BLaER1 (cell line): Measurements from ENCODE around the gene HOXC11.

ENCODE experiments used
- H3K27ac ChIP-seq: shearing (Covaris generic); formaldehyde crosslinking; 2 replicates; pipeline ENCODE4 v1.8.1; 2022
- H3K27me3 ChIP-seq: shearing (Covaris generic); formaldehyde crosslinking; 2 replicates; pipeline ENCODE4 v1.8.1; 2022
- H3K36me3 ChIP-seq: shearing (Covaris generic); formaldehyde crosslinking; 2 replicates; pipeline ENCODE4 v1.8.1; 2022
- H3K4me1 ChIP-seq: shearing (Covaris generic); formaldehyde crosslinking; 2 replicates; pipeline ENCODE4 v1.8.1; 2022
- H3K4me2 ChIP-seq: shearing (Covaris generic); formaldehyde crosslinking; 2 replicates; pipeline ENCODE4 v1.8.1; 2022
- H3K4me3 ChIP-seq: shearing (Covaris generic); formaldehyde crosslinking; 2 replicates; pipeline ENCODE4 v1.8.1; 2022
- H3K9ac ChIP-seq: shearing (Covaris generic); formaldehyde crosslinking; 2 replicates; pipeline ENCODE4 v1.8.1; 2022
- H3K9me3 ChIP-seq: shearing (Covaris generic); formaldehyde crosslinking; 2 replicates; pipeline ENCODE4 v1.8.1; 2022
- H4K20me1 ChIP-seq: shearing (Covaris generic); formaldehyde crosslinking; 2 replicates; pipeline ENCODE4 v1.8.1; 2022
- Cebpa-rat ChIP-seq: shearing (Covaris generic); IDR thresholded peaks from 2 replicates; pipeline ENCODE4 v1.8.1; 2022

Gene HOXC11

DNA sequence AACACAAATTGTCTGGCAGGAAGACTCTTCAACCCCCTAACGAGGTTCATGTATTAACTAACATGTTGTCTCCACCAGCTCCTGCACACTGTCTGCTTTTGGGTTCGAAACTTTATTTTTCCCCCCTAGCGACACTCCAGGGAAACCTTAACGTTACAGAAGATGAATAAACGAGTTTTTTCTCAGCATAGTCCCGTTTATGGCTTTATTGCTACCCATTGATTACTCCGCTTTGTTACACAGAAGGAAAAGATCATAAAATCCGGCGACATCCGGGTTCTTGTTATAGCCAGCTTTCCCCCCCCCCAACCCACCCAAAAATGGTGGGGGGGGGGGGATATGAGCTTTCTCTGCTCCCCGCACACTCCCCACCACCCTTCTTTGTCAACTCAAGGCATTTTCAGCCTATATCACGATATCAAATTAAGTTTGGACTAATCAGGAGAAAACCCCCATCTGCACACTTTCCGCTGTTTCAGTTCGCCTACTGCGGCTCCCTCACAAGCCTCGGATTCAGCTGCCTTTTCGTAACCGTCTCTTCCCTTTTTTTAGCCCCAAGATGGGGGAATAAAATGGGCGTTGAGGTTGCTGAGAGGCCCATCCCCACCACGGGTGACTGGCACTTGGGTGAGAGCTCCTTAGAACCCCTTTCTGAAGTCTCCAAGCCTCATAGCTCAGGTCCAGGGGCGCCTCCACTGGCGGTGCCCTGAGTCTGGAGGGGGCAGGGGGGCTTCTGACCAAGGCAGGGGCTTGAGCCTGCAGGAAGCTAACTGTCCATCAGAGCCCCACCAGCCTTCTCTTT, 53.9 kb downstream of the HOXC11 start:
- H3K36me3 ChIP-seq = no peaks in the 10 kb centered on the region
- no peaks in the 10 kb centered on the region for H3K4me1 ChIP-seq
- TF ChIP-seq Cebpa-rat = no peak
- peaks cover 9% of the 10 kb centered on the region for H3K9me3 ChIP-seq
- no peak overlapping the region for H3K9ac ChIP-seq
- H3K4me3 ChIP-seq = no peak overlapping the region
- H3K4me2 ChIP-seq = no peak overlapping the region
- H3K27ac ChIP-seq = no peak overlapping the region
- H4K20me1 ChIP-seq = peaks cover 97% of the 10 kb centered on the region
- H3K27me3 ChIP-seq = peaks cover 100% of the 10 kb centered on the region
